WTC11 (cell line): ENCODE data around the gene LIMD2. TPM values are rescaled to one million over a fixed set of nuclear protein-coding genes. Genes with fewer than 3 reads are reported as not detected.

Source experiments
- ATAC-seq: fragments of 200-7000 bp; cut with Tn5 transposase; 2 replicates; pipeline ENCODE4 v1.10.0; 2021; ENCODE audit warnings: mild to moderate bottlenecking, moderate library complexity
- CTCF ChIA-PET: fragments of 300-600 bp; sonication (Branson Sonifier 250); formaldehyde crosslinking; loops from one replicate; lab custom pipeline; 2021; ENCODE audit warnings: antibody characterized with exemption; lab: Charles Lee
- POLR2A ChIA-PET: fragments of 350-600 bp; sonication (Branson Sonifier 250); formaldehyde crosslinking; loops from one replicate; lab custom pipeline; 2021; ENCODE audit warnings: antibody characterized with exemption; lab: Charles Lee
- DNase-seq: peaks from one replicate; pipeline ENCODE4 v3.0.0; 2021; ENCODE audit warnings: low spot score
- H3K27ac Mint-ChIP-seq: 2 replicates; pipeline ENCODE4 v1.8.0; 2021; ENCODE audit warnings: mixed read lengths
- H3K27me3 Mint-ChIP-seq: 2 replicates; pipeline ENCODE4 v1.8.0; 2021; ENCODE audit warnings: low read depth, mild to moderate bottlenecking, moderate library complexity, mixed read lengths
- H3K36me3 Mint-ChIP-seq: 2 replicates; pipeline ENCODE4 v1.8.0; 2021; ENCODE audit warnings: mixed read lengths
- H3K4me1 Mint-ChIP-seq: 2 replicates; pipeline ENCODE4 v1.8.0; 2022; ENCODE audit warnings: mixed read lengths
- H3K4me3 Mint-ChIP-seq: 2 replicates; pipeline ENCODE4 v1.8.0; 2021; ENCODE audit warnings: mild to moderate bottlenecking, moderate library complexity, mixed read lengths
- H3K9me3 Mint-ChIP-seq: 2 replicates; pipeline ENCODE4 v1.8.0; 2021; ENCODE audit warnings: mixed read lengths
- ATF6 ChIP-seq: sonication (generic); formaldehyde crosslinking; IDR thresholded peaks from 2 replicates; pipeline ENCODE4 v1.8.1; 2023; ENCODE audit warnings: mild to moderate bottlenecking, missing genetic modification reagents
- CREB1 ChIP-seq: sonication (generic); formaldehyde crosslinking; IDR thresholded peaks from 2 replicates; pipeline ENCODE4 v1.8.0; 2023; ENCODE audit warnings: mild to moderate bottlenecking, missing genetic modification reagents
- CREM ChIP-seq: sonication (generic); formaldehyde crosslinking; IDR thresholded peaks from 2 replicates; pipeline ENCODE4 v1.8.1; 2022; ENCODE audit warnings: mild to moderate bottlenecking, missing genetic modification reagents, moderate library complexity
- FOXK1 ChIP-seq: sonication (generic); formaldehyde crosslinking; IDR thresholded peaks from 2 replicates; pipeline ENCODE4 v1.8.0; 2022; ENCODE audit warnings: mild to moderate bottlenecking, moderate library complexity, missing genetic modification reagents
- GTF2I ChIP-seq: fragments of 250-450 bp; sonication (Bioruptor Pico); conservative IDR thresholded peaks from 2 replicates; pipeline ENCODE4 v1.4.0; 2021; ENCODE audit warnings: mild to moderate bottlenecking
- HMGA2 ChIP-seq: fragments of 250-450 bp; sonication (Bioruptor Pico); IDR thresholded peaks from 2 replicates; pipeline ENCODE4 v1.4.0; 2021; ENCODE audit warnings: mild to moderate bottlenecking, moderate library complexity
- IRF2 ChIP-seq: sonication (generic); formaldehyde crosslinking; IDR thresholded peaks from 2 replicates; pipeline ENCODE4 v1.8.0; 2022; ENCODE audit warnings: low read depth, missing genetic modification reagents, borderline replicate concordance
- JUN ChIP-seq: sonication (generic); formaldehyde crosslinking; IDR thresholded peaks from 2 replicates; pipeline ENCODE4 v1.8.0; 2023; ENCODE audit warnings: mild to moderate bottlenecking, missing genetic modification reagents
- KAT7 ChIP-seq: sonication (generic); formaldehyde crosslinking; IDR thresholded peaks from 2 replicates; pipeline ENCODE4 v1.8.1; 2023; ENCODE audit warnings: missing genetic modification reagents, mild to moderate bottlenecking, borderline replicate concordance
- NFATC4 ChIP-seq: fragments of 250-450 bp; sonication (Bioruptor Pico); IDR thresholded peaks from 2 replicates; pipeline ENCODE4 v1.9.0; 2021; ENCODE audit warnings: mild to moderate bottlenecking
- RORB ChIP-seq: fragments of 250-450 bp; sonication (Bioruptor Pico); IDR thresholded peaks from 2 replicates; pipeline ENCODE4 v1.9.0; 2021; ENCODE audit warnings: mild to moderate bottlenecking
- SMAD4 ChIP-seq: sonication (generic); formaldehyde crosslinking; IDR thresholded peaks from 2 replicates; pipeline ENCODE4 v1.8.0; 2022; ENCODE audit warnings: mild to moderate bottlenecking, missing genetic modification reagents
- SP1 ChIP-seq: sonication (generic); formaldehyde crosslinking; conservative IDR thresholded peaks from 2 replicates; pipeline ENCODE4 v1.8.1; 2022; ENCODE audit warnings: missing genetic modification reagents
- TP53 ChIP-seq: sonication (generic); formaldehyde crosslinking; IDR thresholded peaks from 2 replicates; pipeline ENCODE4 v1.8.1; 2023; ENCODE audit warnings: mild to moderate bottlenecking, missing genetic modification reagents
- ZNF281 ChIP-seq: sonication (generic); formaldehyde crosslinking; IDR thresholded peaks from 2 replicates; pipeline ENCODE4 v1.8.0; 2023; ENCODE audit warnings: mild to moderate bottlenecking, missing genetic modification reagents
- ZNF396 ChIP-seq: fragments of 250-450 bp; sonication (Bioruptor Pico); IDR thresholded peaks from 2 replicates; pipeline ENCODE4 v1.8.0; 2021; ENCODE audit warnings: mild to moderate bottlenecking, moderate library complexity, borderline replicate concordance
- ZNF416 ChIP-seq: fragments of 250-450 bp; sonication (Bioruptor Pico); IDR thresholded peaks from 2 replicates; pipeline ENCODE4 v1.9.0; 2021; ENCODE audit warnings: mild to moderate bottlenecking, inconsistent platforms
- total RNA-seq: library from RNA; stranded (reverse); gene quantifications from 3 replicates; pipeline ENCODE4 v1.2.3, GENCODE V29; 2021
- TF ChIP-seq, protein P1 (sequence below): sonication (generic); formaldehyde crosslinking; IDR thresholded peaks from 2 replicates; pipeline ENCODE4 v1.8.1; 2023; ENCODE audit warnings: mild to moderate bottlenecking, missing genetic modification reagents, moderate library complexity
- TF ChIP-seq, protein P2 (sequence below): sonication (generic); formaldehyde crosslinking; IDR thresholded peaks from 2 replicates; pipeline ENCODE4 v1.8.0; 2022; ENCODE audit warnings: mild to moderate bottlenecking, missing genetic modification reagents
- TF ChIP-seq, protein P3 (sequence below): fragments of 200-600 bp; IDR thresholded peaks from 2 replicates; pipeline ENCODE4 v1.8.0; 2022; ENCODE audit warnings: antibody characterized with exemption
- TF ChIP-seq, protein P4 (sequence below): sonication (generic); formaldehyde crosslinking; IDR thresholded peaks from 2 replicates; pipeline ENCODE4 v1.8.0; 2022; ENCODE audit warnings: mild to moderate bottlenecking, missing genetic modification reagents
- TF ChIP-seq, protein P5 (sequence below): sonication (generic); formaldehyde crosslinking; IDR thresholded peaks from 2 replicates; pipeline ENCODE4 v1.8.1; 2022; ENCODE audit warnings: mild to moderate bottlenecking, missing genetic modification reagents, moderate library complexity, borderline replicate concordance

The LIMD2 gene
- total RNA-seq, 1 experiment from 2014 or later, result 91.8 TPM

DNA sequence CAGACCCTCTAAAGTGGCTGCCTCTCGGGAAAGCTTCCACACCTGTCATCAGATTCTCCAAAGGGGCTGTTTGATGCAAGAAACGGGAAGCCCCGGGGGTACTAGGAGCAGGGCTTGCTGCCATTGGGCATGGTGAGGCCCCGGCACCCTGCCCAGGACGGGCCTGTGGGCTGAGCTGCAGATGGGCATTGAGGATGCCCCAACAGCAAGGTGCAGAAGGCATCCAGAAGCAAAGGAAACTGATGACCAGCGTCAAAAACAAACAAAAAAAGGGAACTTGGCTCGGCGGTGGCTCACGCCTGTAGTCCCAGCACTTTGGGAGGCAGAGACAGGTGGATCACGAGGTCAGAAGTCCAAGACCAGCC, 1.5 kb upstream of the LIMD2 start:
- no peak for DNase-seq
- TF ChIP-seq JUN (no peak), ZNF396 (CRISPR knock-in tag) (no peak), CREM (no peak), CREB1 (CRISPR knock-in tag) (no peak), SMAD4 (CRISPR knock-in tag) (no peak), KAT7 (CRISPR knock-in tag) (no peak)
- TF ChIP-seq, protein P1, sequence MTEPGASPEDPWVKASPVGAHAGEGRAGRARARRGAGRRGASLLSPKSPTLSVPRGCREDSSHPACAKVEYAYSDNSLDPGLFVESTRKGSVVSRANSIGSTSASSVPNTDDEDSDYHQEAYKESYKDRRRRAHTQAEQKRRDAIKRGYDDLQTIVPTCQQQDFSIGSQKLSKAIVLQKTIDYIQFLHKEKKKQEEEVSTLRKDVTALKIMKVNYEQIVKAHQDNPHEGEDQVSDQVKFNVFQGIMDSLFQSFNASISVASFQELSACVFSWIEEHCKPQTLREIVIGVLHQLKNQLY, result no peak
- TF ChIP-seq, protein P2, sequence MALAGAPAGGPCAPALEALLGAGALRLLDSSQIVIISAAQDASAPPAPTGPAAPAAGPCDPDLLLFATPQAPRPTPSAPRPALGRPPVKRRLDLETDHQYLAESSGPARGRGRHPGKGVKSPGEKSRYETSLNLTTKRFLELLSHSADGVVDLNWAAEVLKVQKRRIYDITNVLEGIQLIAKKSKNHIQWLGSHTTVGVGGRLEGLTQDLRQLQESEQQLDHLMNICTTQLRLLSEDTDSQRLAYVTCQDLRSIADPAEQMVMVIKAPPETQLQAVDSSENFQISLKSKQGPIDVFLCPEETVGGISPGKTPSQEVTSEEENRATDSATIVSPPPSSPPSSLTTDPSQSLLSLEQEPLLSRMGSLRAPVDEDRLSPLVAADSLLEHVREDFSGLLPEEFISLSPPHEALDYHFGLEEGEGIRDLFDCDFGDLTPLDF (CRISPR knock-in tag), result no peak
- TF ChIP-seq, protein P3, sequence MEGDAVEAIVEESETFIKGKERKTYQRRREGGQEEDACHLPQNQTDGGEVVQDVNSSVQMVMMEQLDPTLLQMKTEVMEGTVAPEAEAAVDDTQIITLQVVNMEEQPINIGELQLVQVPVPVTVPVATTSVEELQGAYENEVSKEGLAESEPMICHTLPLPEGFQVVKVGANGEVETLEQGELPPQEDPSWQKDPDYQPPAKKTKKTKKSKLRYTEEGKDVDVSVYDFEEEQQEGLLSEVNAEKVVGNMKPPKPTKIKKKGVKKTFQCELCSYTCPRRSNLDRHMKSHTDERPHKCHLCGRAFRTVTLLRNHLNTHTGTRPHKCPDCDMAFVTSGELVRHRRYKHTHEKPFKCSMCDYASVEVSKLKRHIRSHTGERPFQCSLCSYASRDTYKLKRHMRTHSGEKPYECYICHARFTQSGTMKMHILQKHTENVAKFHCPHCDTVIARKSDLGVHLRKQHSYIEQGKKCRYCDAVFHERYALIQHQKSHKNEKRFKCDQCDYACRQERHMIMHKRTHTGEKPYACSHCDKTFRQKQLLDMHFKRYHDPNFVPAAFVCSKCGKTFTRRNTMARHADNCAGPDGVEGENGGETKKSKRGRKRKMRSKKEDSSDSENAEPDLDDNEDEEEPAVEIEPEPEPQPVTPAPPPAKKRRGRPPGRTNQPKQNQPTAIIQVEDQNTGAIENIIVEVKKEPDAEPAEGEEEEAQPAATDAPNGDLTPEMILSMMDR, result no peak
- peaks cover 6% of the 10 kb centered on the region; the same call in 1 of the 2 replicates for H3K27me3 Mint-ChIP-seq
- CTCF ChIA-PET, result interaction anchor here (0.7 to 1.9 kb wide), 8 partner anchors 9 to 276 kb away, joined by 3 to 8 read pairs (median 4); partner anchors contain the start of genes ACE and MAP3K3
- POLR2A ChIA-PET, result interaction anchor here (1.9 to 2.2 kb wide), 2 partner anchors 72 to 79 kb away, joined by 7 to 8 read pairs; partner anchors contain the start of genes CCDC47, DDX42 and MAP3K3
- no peak for ATAC-seq
- peaks cover 17% of the 10 kb centered on the region for H3K36me3 Mint-ChIP-seq
- H3K27ac Mint-ChIP-seq, result no peak overlapping the region
- no peaks in the 10 kb centered on the region for H3K9me3 Mint-ChIP-seq
- peak overlapping the region; percentile 70 for H3K4me3 Mint-ChIP-seq
- peaks cover 41% of the 10 kb centered on the region for H3K4me1 Mint-ChIP-seq

GRCh38 chr17:63700528-63701455, 867 bp upstream of the LIMD2 start:
- ChIA-PET CTCF (interaction anchor here (0.7 to 1.9 kb wide), 7 partner anchors 9 to 275 kb away, joined by 3 to 8 read pairs (median 4); partner anchors contain the start of genes ACE and MAP3K3), POLR2A (interaction anchor here (1.2 to 2.2 kb wide), 3 partner anchors 22 to 79 kb away, joined by 3 to 8 read pairs (median 7); partner anchors contain the start of genes CCDC47, DDX42 and MAP3K3)
- Mint-ChIP-seq H3K36me3 (peaks cover 21% of the 10 kb centered on the region), H3K27me3 (peaks cover 6% of the 10 kb centered on the region; the same call in 1 of the 2 replicates), H3K4me3 (peak overlapping the region; percentile 70), H3K9me3 (no peaks in the 10 kb centered on the region), H3K27ac (no peak overlapping the region), H3K4me1 (peaks cover 46% of the 10 kb centered on the region)
- peak; percentile 47 for DNase-seq
- peak; percentile 5 for ATAC-seq
- TF ChIP-seq RORB (CRISPR knock-in tag) (no peak), ZNF416 (no peak), ZNF281 (CRISPR knock-in tag) (no peak), HMGA2 (CRISPR knock-in tag) (no peak), SP1 (no peak), FOXK1 (CRISPR knock-in tag) (peak; percentile 70), ATF6 (no peak), IRF2 (CRISPR knock-in tag) (no peak), CREB1 (CRISPR knock-in tag) (no peak), GTF2I (no peak), TP53 (CRISPR knock-in tag) (peak; percentile 95), NFATC4 (CRISPR knock-in tag) (no peak)
- TF ChIP-seq, protein P4, sequence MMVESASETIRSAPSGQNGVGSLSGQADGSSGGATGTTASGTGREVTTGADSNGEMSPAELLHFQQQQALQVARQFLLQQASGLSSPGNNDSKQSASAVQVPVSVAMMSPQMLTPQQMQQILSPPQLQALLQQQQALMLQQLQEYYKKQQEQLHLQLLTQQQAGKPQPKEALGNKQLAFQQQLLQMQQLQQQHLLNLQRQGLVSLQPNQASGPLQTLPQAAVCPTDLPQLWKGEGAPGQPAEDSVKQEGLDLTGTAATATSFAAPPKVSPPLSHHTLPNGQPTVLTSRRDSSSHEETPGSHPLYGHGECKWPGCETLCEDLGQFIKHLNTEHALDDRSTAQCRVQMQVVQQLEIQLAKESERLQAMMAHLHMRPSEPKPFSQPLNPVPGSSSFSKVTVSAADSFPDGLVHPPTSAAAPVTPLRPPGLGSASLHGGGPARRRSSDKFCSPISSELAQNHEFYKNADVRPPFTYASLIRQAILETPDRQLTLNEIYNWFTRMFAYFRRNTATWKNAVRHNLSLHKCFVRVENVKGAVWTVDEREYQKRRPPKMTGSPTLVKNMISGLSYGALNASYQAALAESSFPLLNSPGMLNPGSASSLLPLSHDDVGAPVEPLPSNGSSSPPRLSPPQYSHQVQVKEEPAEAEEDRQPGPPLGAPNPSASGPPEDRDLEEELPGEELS (CRISPR knock-in tag), result peak; percentile 98
- TF ChIP-seq, protein P5, sequence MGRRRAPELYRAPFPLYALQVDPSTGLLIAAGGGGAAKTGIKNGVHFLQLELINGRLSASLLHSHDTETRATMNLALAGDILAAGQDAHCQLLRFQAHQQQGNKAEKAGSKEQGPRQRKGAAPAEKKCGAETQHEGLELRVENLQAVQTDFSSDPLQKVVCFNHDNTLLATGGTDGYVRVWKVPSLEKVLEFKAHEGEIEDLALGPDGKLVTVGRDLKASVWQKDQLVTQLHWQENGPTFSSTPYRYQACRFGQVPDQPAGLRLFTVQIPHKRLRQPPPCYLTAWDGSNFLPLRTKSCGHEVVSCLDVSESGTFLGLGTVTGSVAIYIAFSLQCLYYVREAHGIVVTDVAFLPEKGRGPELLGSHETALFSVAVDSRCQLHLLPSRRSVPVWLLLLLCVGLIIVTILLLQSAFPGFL (CRISPR knock-in tag), result no peak
